Measurements from ENCODE around the gene IQCH.

- no peak for TF ChIP-seq CTCF (IDR thresholded peaks at IDR 0.05)
- TF ChIP-seq POLR2A (IDR thresholded peaks at IDR 0.05): no peak
- no peak for TF ChIP-seq POLR2AphosphoS5 (IDR thresholded peaks at IDR 0.05; ENCODE audit: insufficient read depth in 1 of 2, low read depth in 1 of 2)
These were observed 53.5 kb downstream of the IQCH start for GRCh38 chr15:67307889-67308597.

Measured in vagina (tissue), 2 donors.